ENCODE measurements around the gene COQ8B. TPM values are rescaled to one million over a fixed set of nuclear protein-coding genes. Genes with fewer than 3 reads are reported as not detected.

COQ8B gene
- total RNA-seq, 1 donor from 2014 or later, result 38.5 TPM

DNA sequence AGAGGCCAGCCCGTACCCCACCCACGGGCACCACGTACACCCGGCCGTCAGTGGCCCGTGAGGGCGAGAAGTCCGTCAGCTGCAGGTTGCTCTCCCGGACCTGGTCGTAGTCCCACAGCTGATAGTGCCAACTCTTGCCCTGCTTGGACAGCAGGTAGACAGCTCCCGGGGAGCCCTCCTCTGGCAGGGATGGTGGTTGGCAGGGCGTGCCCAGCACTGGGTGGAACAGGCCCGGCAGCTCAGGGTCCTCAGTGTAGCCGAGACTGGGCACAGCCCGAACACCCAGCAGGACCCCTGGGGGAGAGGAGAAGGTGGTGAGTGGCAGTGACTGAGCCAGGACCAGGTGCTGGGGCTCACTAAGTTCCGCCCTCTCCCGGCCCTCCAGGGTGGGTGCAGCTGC, 25.8 kb upstream of the COQ8B start:
- ChIA-PET CTCF (interaction anchor here (2.3 kb wide), 1 partner anchor 79 kb away, joined by 6 read pairs; no protein-coding TSS in a partner anchor), POLR2A (interaction anchor here (0.7 to 2.8 kb wide), 5 partner anchors 25 to 828 kb away, joined by 3 to 17 read pairs (median 4); partner anchors contain the start of genes COQ8B, EGLN2, ITPKC and RAB4B)
- Mint-ChIP-seq H3K36me3 (ENCODE audit: low read depth) (peaks cover 25% of the 10 kb centered on the region), H3K27ac (no peak overlapping the region), H3K4me1 (peaks cover 3% of the 10 kb centered on the region), H3K27me3 (no peaks in the 10 kb centered on the region), H3K4me3 (no peak overlapping the region), H3K9me3 (no peaks in the 10 kb centered on the region)
- TF ChIP-seq, protein P1, sequence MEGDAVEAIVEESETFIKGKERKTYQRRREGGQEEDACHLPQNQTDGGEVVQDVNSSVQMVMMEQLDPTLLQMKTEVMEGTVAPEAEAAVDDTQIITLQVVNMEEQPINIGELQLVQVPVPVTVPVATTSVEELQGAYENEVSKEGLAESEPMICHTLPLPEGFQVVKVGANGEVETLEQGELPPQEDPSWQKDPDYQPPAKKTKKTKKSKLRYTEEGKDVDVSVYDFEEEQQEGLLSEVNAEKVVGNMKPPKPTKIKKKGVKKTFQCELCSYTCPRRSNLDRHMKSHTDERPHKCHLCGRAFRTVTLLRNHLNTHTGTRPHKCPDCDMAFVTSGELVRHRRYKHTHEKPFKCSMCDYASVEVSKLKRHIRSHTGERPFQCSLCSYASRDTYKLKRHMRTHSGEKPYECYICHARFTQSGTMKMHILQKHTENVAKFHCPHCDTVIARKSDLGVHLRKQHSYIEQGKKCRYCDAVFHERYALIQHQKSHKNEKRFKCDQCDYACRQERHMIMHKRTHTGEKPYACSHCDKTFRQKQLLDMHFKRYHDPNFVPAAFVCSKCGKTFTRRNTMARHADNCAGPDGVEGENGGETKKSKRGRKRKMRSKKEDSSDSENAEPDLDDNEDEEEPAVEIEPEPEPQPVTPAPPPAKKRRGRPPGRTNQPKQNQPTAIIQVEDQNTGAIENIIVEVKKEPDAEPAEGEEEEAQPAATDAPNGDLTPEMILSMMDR (IDR thresholded peaks at IDR 0.05), result no peak
- intact Hi-C loops (cut with micrococcal nuclease), result no loop called here
- DNase-seq (no peak), ATAC-seq (ENCODE audit: low read depth) (no peak)

DNA sequence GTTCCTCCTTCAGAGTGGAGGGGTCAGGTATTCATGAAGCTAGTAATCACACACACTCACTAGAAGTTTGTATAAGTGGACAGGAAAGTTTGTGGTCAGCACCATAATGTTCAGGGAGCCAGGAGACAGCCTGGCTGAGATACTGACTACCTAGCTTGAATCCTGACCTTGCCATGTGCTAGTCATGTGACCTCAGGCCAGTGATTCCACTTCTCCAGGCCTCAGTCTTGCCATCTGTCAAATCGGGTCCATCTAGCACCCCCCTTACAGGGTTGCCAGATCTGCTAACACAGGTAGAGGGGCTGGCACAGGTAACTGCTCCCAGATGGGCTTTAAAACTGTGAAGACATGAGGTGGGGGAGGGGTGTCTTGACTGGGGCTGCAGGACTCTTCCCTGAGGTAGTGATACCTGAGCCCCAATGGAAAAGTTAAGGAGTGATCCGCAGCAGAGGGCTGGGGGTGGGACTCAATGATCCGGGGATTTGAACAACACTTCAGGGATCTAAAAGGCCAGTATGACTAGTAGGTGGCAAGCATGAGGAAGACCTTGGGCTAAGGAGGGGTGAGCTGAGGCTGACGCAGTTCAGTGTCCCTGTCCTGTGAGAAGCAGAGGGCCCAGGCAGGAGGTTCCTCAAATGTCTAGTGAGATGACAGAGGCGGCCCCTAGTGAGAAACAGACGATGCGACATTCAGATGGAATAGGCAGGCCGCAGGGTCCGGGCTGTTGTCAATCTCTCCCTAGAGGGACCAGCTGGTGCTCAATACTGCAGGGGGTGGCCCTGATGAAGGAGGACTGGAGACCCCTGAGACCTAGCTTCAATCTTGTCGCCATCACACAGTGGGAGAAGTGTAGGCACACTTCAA, 25.1 kb upstream of the COQ8B start:
- no peak for DNase-seq
- ChIA-PET CTCF (interaction anchor here (2.3 kb wide), 1 partner anchor 78 kb away, joined by 6 read pairs; no protein-coding TSS in a partner anchor), POLR2A (interaction anchor here (0.9 to 2.8 kb wide), 4 partner anchors 25 to 57 kb away, joined by 4 to 17 read pairs (median 4); partner anchors contain the start of genes COQ8B, EGLN2, ITPKC and RAB4B)
- Mint-ChIP-seq H3K27me3 (no peaks in the 10 kb centered on the region), H3K9me3 (no peaks in the 10 kb centered on the region), H3K4me1 (peaks cover 3% of the 10 kb centered on the region), H3K4me3 (no peak overlapping the region), H3K36me3 (ENCODE audit: low read depth) (peaks cover 31% of the 10 kb centered on the region), H3K27ac (no peak overlapping the region)
- TF ChIP-seq, protein P1 (IDR thresholded peaks at IDR 0.05), result no peak
- no peak for ATAC-seq (ENCODE audit: low read depth)
- intact Hi-C loops (cut with micrococcal nuclease), result no loop called here

DNA sequence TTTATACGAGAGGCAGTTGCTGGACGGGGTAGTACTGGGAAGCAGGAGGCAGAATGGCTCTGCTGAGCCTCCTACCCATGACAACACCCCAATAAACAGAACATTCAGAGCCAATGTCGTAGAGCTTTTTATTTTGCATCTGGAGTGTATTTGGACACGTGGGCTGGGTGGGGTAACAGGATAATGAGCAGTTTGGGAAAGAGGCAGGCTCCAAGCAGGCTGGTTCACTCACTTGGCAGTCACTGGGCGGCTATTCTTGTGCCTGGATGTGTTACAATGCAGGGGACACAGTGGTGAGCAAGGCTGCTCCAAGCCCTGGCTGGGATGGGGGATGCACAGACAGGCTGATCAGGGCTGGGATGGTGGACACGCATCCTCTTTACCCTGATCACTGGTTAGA, 24.1 kb upstream of the COQ8B start:
- intact Hi-C loops (cut with micrococcal nuclease), result no loop called here
- POLR2A ChIA-PET, result no interaction called here
- TF ChIP-seq, protein P1 (IDR thresholded peaks at IDR 0.05), result no peak

DNA sequence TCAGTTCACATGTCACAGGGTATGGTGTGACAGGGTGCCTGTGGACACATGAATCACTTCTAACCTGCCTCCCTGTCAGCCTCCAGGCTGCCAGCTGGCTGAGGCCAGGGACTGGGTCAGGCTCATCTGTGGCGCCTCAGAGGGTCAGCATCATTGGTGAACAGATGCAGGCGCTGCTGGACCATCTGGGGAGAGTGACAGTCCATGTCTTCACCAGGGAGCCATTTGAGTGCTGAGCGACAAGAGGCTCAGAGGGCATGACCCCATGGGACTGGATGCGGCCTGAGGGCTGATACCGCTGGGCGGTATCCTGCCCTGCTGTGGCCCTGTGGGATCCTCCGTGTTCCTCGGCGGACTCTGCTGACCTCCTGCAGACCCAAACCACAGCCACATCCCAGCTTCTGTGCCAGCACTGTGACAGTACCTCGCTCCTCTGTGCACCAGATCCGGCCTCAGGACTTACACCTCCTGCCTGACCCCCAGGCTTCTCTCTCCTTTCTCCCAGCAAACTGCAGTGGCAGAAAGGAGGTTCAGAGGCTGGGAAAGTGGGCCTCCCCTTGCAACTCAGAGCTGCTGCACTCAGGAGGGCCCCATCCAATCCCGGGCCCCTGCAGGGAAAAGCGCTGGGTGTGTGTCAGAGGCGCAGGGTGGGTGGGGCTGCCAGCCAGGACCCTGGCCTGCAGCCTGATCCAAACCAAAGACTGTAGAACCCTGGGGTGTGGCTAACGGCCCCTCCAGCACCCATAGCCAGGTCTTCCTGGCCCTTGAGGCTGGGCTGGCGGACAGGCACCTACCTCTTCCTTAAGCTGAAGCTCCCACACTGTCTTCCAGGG, 23.4 kb upstream of the COQ8B start:
- ATAC-seq (ENCODE audit: low read depth) (no peak), DNase-seq (no peak)
- ChIA-PET CTCF (no interaction called here), POLR2A (interaction anchor here (0.6 to 1.2 kb wide), 2 partner anchors 10 to 689 kb away, joined by 4 to 5 read pairs; partner anchors contain the start of gene ACTMAP)
- no peak overlapping the region for H3K27ac Mint-ChIP-seq
- TF ChIP-seq, protein P1 (IDR thresholded peaks at IDR 0.05), result no peak
- H3K4me3 Mint-ChIP-seq, result no peak overlapping the region
- no peaks in the 10 kb centered on the region for H3K9me3 Mint-ChIP-seq
- H3K4me1 Mint-ChIP-seq, result peaks cover 3% of the 10 kb centered on the region
- intact Hi-C loops (cut with micrococcal nuclease), result no loop called here
- no peaks in the 10 kb centered on the region for H3K27me3 Mint-ChIP-seq
- H3K36me3 Mint-ChIP-seq (ENCODE audit: low read depth), result peaks cover 47% of the 10 kb centered on the region

More for the DNA sequence above, 24.1 kb upstream of the COQ8B start:
- Mint-ChIP-seq H3K27ac (no peak overlapping the region), H3K27me3 (no peaks in the 10 kb centered on the region), H3K36me3 (ENCODE audit: low read depth) (peaks cover 40% of the 10 kb centered on the region), H3K4me3 (no peak overlapping the region), H3K9me3 (no peaks in the 10 kb centered on the region), H3K4me1 (peaks cover 3% of the 10 kb centered on the region)
- CTCF ChIA-PET, result no interaction called here
- DNase-seq, result no peak
- ATAC-seq (ENCODE audit: low read depth), result no peak

All from activated B cell treated with CpG ODN at 0.5 μM for 24 hours (primary cell).